GM19397 (cell line): ENCODE results near the gene CAMK2G.
"Not testable (repeated sequence)": the region's sequence is repeated elsewhere in the genome, so short reads cannot be mapped to it uniquely, and the experiment has no call there.

Source experiments
- ATAC-seq: cut with Tn5 transposase; IDR thresholded peaks from one replicate; pipeline ENCODE4 v1.9.1; 2021; ENCODE audit warnings: mild to moderate bottlenecking, moderate library complexity; ENCODE audit not compliant: unreplicated experiment

CAMK2G gene

DNA sequence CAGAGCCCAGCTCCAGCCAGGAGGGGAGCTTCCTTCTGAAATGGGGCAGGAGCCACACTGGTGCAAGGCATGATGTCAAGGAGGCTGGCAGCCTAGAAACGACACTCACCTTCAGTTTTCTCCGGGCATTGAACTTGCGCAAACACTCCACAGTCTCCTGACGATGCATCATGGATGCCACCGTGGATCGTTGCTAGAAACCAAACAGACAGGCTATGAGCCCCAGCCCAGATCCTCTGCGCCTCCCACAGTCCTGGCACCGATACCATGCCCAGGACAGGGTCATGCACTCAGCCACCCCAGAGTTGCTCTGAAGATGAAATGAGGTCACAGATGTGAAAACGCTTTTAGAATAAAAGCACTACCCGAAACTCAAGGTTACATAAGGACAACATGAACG lies 32.0 kb downstream of the CAMK2G start:
- ATAC-seq = no peak

- no peak for ATAC-seq
These were observed 32.6 kb downstream of the CAMK2G start for GRCh38 chr10:73841526-73842285.

GRCh38 chr10:73841061-73841421 lies 33.3 kb downstream of the CAMK2G start:
- no peak for ATAC-seq

GRCh38 chr10:73840403-73841060 lies 33.8 kb downstream of the CAMK2G start:
- ATAC-seq = no peak

DNA sequence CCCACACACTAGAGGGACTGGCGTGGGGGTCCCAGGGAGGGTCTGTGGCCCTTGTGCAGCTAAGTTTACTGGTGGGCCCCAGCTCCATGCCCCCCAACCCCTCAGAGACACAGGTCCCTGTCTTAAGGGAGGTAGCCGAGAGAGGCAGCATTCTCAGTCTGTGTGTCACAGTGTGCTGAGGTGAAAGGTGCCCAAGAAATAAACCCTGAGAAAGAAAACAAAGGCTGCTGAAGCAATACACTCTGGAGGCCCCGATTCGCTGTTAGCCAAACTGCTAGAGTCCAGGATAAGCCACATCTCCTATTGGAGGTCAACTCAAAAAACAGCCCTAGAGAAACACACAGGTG lies 34.3 kb downstream of the CAMK2G start:
- ATAC-seq = no peak

GRCh38 chr10:73839276-73839966 lies 34.9 kb downstream of the CAMK2G start:
- ATAC-seq = no peak

GRCh38 chr10:73838827-73839226 lies 35.5 kb downstream of the CAMK2G start:
- no peak for ATAC-seq

GRCh38 chr10:73838008-73838567 lies 36.3 kb downstream of the CAMK2G start:
- no peak for ATAC-seq

DNA sequence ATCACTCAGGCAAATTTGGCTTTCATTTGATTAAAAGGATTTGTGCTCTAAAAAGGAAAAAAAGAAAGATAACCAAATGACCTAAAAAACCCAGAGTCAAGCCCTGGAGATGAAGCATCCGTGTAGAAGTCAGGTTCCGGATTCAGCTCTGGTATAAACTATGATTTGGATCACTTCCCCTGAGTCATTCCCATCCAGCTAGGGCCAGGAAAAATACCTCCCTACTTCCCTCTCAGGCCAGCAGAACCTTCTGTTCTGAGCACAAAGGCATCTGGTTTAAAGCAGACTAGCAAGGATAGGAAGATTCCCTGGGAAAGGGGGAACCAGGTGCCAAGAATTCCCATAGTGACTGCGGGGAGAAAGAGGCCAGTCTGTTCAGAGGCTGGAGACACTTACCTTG lies 37.3 kb downstream of the CAMK2G start:
- no peak for ATAC-seq

DNA sequence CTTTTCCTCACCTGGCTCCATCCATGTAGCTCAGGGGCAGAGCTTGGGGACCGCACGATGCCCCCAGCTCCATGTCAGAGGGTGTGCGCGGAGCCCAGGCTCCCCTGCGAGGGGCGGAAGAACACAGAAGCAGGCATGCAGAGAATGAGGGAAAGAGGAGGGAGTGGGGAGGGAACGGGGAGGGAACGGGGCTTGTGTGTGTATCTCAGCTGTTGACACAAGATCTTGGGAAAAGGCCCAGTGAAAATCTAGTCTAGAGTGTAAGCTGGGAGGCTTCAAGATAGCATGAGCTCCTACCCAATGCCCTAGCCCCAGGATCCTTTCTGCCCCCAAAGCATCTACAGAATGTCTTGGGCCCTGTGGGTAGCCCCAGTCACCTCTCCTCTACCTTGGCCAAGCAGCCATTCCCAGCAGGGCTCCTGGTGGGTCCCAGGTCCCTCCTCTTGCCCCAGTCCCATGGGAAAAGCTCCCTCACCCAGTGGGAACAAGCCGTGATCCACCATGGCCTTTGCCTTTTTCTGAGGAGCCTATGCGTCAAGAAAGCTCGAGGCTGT lies 37.9 kb downstream of the CAMK2G start:
- ATAC-seq = no peak

DNA sequence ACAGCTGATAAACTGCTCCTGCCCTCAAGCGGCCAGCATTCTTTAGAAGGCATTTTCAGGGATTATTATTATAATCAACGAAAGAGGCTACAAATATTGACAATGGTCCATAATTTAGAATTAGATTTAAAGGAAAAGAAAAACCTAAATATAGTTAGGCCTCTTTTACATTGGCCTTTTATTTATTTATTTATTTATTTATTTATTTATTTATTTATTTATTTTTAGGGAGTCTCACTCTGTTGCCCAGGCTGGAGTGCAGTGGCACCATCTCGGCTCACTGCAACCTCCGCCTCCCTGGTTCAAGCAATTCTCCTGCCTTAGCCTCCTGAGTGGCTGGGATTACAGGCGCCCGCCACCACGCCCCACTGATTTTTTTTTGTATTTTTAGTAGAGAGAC lies 45.3 kb downstream of the CAMK2G start:
- ATAC-seq = not testable (repeated sequence)

- ATAC-seq = no peak
These were observed 46.2 kb downstream of the CAMK2G start for GRCh38 chr10:73828161-73828560.

DNA sequence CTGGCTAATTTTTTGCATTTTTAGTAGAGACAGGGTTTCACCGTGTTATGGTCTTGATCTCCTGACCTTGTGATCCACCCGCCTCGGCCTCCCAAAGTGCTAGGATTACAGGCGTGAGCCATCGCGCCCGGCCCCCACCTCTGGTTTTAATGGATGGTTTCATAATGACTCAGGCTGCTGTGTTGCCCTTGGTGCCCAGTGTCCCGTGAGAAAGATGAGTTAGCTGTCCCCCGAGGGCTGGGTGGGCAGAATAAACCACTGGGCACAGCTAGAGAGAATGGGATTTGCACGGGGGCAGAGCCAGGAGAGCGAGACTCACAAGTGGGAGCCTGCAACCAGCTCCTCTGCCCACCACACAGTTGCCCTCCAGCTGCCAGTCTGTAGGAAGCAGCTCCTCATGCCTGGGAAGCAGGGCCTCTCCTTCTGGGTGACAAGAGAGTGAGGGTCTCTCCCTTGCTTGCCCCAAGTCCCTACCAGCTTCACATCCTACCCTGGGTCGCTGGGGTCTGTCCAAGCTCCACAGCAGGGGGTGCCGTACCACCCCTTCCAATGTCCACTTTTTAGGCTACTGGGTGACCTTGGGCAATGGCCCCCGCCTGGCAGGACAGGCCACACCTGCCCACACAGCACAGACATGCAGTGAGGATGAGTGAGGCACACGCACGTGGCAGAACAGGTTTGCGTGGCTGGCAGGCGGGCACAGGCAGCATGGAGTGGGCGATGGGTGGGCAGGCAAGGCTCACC lies 46.8 kb downstream of the CAMK2G start:
- ATAC-seq = no peak

GRCh38 chr10:73824146-73824725 lies 50.1 kb downstream of the CAMK2G start:
- no peak for ATAC-seq

GRCh38 chr10:73823391-73823790 lies 51.0 kb downstream of the CAMK2G start:
- no peak for ATAC-seq

- ATAC-seq = no peak
These were observed 54.8 kb downstream of the CAMK2G start for GRCh38 chr10:73819513-73820093.

GRCh38 chr10:73819081-73819480 lies 55.3 kb downstream of the CAMK2G start:
- ATAC-seq = no peak

- no peak for ATAC-seq
These were observed 56.0 kb downstream of the CAMK2G start for GRCh38 chr10:73818402-73818801.

GRCh38 chr10:73817826-73818225 lies 56.5 kb downstream of the CAMK2G start:
- ATAC-seq = no peak
